CD4-positive, alpha-beta T cell treated with Interleukin-21 for 1 hour (primary cell): ENCODE measurements around the gene CCT7.
A peak's percentile ranks its signal among the peaks of the same experiment; 100 is the strongest.
"Not testable (repeated sequence)": the region's sequence is repeated elsewhere in the genome, so short reads cannot be mapped to it uniquely, and the experiment has no call there.

ENCODE experiments used
- DNase-seq: peaks from one replicate; pipeline ENCODE4 v3.0.0-alpha.2; 2020

Gene CCT7

GRCh38 chr2:73255907-73256617 lies 22.0 kb downstream of the CCT7 start:
- DNase-seq, result no peak

DNA sequence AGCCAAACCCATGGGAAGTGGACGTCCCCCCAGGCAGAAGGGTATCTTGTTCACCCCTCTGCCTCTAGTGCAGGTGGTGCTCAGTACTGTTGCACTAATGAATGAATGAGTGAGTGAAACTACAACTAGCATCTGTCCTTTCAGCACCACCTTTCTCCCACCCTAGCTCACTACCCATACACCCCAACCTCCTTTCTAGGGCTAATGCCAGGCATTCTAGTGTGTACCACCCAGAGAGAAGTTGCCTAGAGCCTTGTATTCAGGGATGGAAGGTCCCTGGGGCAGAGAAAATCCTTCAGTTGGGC lies 22.5 kb downstream of the CCT7 start:
- DNase-seq, result no peak

DNA sequence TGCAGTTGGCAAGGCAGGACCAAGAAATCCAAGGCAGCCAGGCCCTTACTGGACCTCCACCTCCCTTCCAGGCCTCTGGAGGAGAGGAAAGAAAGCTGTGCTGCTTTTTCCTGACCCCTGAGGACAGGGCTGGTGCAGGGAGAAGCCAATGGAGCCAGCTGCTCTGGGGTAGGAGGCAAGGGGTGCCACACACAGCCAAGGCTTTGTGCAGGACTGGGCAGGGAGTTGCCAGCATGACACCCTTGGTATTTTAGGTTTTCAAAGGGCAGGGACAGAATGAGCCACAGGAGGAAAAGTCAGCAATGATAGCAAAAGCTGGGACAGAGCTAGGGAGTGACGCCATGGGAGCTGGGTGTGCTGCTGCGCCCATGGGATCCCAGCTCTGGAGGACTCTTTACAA lies 22.9 kb downstream of the CCT7 start:
- DNase-seq, result no peak

DNA sequence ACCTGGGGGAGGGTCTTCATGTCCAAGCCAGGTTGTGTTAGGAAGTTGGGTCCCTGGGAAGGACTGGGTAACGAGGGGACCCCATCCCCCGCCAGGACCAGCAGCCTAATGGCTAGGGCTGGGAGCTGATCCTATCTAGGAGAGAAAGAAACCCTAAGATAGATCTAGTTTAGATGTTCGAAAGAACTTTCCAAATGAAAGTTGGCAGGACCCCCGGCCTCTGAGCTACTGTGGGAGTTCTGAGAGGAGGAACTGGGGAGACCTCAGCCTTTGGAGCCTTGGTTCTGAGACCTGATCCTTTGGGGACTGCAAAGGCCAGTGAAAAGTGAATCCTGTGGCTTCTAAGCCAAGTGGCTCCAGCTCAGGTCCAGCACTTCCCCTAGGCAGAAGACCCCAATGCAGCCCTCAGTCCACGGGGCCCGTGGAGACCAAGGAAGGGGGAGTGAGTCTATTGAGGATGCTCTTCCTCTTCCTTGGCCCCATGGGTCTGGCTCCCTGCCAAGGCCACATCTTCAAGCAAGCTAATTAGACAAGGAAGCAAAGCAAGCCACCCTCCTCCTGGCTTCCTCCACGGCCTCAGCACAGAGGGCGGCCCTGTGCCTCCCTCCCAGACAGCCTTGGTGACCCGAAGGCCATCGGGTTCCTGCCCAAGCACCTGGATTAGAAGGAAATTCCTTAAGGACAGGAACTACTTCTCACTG lies 23.5 kb downstream of the CCT7 start:
- peak; percentile 21 for DNase-seq

- no peak for DNase-seq
Measured at GRCh38 chr2:73258186-73258912, 24.2 kb downstream of the CCT7 start.

- DNase-seq, result no peak
Measured at GRCh38 chr2:73258913-73259215, 24.8 kb downstream of the CCT7 start.

DNA sequence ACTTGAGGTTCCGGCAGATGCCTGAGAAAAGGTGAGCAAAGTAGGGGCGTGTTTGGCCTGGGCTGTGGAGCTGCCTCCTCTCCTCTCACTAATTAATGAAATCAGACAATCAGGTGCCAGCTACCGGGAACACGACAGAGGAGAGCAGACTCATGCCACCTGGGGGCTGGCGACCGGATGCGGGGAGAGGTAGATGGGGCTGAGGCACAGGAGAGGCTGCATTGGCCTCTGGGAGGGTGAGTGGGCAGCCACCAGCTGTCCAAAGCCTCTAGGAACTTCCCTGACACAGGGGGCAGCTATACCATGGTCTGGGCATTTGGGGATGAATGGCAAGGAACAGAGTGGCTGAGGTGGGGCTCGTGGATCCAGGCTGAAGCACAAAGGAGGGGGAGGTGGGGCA lies 25.2 kb downstream of the CCT7 start:
- no peak for DNase-seq

GRCh38 chr2:73259704-73260337 lies 25.7 kb downstream of the CCT7 start:
- DNase-seq, result no peak

DNA sequence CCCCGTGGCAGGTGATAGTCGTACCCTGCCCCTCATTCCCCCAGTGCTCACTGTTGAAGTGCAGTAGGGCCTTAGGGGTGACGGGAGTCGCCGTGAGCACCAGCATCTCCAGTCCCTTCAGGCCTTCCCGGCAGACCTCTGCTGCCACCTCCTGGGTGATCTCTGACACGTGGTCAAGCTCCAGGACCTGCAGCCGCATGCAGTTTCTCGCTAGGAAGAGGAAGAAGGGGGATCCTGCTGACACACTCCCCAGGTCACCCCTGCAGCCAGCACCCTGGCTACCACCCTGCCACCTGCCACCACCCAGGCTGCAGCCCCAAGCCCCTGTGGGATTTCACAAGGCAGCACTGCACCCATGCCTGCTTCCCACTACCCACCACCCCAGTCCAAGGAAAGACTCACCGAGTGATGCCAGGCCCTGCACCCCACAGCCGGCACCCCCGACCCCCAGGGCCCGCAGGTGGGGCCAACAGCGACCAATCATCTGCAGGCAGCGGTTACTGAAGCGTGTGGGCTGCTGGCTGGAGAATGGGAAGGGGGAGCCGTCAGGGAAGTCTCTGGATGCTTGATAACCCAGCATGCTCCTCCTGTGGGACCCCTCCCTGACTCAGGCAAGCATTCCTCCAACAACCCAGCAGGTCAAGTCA lies 26.4 kb downstream of the CCT7 start:
- DNase-seq, result no peak

DNA sequence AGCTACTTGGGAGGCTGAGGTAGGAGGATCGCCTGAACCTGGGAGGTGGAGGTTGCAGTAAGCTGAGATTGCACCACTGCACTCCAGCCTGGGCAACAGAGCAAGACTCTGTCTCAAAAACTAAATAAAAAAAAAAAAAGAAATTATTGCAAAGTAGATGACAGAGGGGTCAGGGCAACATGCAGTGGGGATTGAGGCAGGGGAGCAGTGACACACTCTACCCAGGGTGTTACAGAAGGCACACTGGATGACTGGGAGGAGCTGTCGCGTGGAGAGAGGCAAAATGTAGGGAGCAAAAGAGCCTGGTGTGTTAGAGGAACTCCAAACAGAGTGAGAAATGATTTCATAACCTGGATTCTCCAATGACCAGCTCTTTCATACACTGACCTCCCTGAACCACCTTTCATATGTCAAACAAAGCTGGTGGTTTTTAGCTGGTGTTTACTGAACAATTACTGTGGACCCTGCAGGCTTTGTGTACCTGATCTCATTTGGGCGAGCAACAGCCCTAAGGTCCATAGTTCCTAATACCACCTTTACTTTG lies 28.1 kb downstream of the CCT7 start:
- no peak for DNase-seq

DNA sequence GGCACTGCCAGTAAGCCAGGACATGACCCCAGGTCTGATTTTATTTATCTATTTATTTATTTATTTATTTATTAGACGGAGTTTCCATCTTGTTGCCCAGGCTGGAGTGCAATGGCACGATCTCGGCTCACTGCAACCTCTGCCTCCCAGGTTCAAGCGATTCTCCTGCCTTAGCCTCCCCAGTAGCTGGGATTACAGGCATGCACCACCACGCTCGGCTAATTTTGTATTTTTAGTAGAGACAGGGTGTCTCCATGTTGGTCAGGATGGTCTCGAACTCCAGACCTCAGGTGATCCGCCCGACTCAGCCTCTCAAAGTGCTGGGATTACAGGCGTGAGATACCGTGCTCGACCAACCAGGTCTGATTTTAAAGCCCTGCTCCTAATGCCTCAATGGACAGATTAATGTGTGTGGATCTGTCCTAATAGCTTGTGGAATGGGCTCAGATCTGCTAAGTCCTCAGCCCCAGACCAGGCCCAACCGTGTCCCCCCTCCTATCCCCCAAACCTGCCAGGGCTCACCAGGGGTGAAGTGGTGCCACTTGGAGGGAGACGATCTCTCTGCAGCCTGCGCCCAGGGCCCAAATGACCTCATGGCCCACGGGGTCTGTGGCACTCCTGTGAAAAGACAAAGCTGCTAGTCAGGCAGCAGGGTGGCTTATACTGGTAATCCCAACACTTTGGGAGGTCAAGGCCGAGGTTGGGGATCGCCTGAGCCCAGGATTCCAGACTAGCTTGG lies 28.8 kb downstream of the CCT7 start:
- DNase-seq, result not testable (repeated sequence)

DNA sequence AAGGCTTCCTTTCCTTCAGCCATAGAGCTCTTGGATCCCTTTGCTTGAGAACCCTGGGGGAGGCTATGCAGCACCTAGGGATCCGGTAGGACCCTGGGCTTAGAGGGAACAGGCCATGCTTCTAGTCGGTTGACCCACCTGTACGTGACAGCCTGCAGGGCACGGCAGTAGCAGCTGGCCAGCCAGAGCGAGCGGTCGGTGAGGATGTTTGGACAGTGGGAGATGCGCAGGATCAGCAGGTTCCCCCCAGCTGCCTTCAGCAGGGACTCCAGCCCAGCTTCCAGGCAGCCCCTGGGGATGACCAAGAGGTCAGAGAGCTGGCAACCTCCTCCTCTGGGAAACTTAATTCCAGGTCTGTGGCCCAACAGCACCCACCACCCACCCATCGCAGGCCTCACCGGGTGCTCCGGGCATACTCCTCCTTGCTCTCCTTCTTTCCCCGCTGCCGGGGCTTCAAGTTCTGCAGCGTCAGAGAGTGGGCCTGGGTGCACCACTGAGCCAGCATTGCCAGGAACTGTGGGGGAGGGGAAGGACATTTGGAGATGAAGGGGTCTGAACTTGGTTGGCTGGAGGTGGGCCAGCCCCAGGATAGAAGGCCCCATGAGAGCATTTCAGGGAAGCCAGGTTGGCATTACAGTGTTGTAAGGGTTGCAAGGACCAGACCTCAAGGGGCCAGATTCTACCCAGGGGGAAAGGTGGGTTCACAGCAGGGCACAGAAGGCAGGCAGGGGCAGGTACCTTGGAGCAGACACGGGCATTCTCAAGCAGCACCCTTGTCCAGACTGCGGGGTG lies 29.6 kb downstream of the CCT7 start:
- DNase-seq, result no peak

DNA sequence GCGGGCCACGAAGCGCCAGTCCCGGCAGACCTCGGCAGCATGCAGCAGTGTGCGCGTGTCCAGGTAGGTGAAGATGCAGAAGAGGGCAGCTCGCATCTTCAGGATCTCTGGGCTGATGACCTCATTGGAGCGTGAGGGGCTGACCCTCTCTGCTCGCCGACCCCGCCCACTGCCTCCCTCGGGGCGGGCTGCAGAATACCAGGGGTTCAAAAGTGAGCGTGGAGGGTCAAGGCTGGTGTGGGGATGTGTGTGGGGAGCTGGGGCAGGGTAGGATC lies 30.2 kb downstream of the CCT7 start:
- no peak for DNase-seq

- no peak for DNase-seq
Measured at GRCh38 chr2:73264783-73265182, 30.7 kb downstream of the CCT7 start.

GRCh38 chr2:73265298-73266060 lies 31.4 kb downstream of the CCT7 start:
- no peak for DNase-seq

DNA sequence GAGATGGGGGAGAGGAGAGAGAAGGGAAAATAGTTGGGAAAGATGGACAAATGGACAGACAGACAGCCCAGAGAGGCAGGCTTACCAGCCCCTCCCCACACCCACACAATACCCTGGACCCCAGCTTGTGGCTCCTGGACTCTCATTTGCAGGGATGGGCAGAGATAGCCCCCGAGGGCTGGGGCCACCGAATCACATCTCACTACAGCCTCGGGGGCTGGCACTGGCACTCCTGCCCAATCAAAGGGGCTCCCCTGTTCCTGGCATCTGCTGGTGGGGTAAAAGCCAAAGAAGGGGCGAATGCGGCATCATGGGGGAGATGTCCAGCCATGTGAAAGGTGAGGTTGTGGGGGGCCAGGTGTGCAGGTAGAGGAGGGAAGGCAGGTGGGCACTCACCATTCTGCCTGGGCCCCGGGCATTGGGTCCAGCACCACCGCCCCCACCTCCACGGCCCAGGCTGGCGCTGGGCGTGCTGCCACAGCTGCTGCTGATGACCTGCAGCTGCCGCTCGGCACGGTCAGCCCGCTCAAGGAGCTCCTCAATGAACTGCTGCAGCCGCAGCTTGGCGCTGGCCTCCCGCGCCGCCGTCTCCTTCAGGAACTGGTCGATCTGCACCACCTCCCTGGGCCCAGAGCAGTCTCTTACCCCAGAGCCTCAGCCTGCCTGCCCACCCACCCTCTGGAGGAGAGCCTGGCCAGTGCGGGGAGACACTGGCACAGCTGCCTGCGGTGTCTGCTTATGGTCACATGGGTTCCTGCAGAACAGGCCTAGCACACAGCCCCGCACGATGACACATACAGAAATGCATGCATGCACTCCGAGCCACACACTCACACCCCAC lies 32.2 kb downstream of the CCT7 start:
- DNase-seq, result no peak

DNA sequence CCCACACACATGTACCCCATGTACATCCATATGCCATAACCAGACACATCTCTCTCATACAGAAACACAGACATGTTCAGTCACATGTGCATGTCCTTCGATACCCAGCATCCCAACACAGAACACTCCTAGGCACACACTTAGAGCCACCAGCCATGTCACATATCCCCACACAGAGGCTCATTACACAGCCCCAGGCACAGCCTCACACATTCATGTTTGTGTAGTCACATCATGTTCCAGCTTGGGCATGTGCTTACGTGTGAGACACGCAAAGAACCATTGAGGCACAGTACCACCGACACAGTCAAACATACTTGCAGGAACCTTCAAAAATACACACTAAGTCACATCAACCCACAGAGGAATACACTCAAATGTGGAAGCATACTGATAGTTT lies 32.9 kb downstream of the CCT7 start:
- DNase-seq, result no peak

- no peak for DNase-seq
Measured at GRCh38 chr2:73268366-73268829, 34.3 kb downstream of the CCT7 start.

DNA sequence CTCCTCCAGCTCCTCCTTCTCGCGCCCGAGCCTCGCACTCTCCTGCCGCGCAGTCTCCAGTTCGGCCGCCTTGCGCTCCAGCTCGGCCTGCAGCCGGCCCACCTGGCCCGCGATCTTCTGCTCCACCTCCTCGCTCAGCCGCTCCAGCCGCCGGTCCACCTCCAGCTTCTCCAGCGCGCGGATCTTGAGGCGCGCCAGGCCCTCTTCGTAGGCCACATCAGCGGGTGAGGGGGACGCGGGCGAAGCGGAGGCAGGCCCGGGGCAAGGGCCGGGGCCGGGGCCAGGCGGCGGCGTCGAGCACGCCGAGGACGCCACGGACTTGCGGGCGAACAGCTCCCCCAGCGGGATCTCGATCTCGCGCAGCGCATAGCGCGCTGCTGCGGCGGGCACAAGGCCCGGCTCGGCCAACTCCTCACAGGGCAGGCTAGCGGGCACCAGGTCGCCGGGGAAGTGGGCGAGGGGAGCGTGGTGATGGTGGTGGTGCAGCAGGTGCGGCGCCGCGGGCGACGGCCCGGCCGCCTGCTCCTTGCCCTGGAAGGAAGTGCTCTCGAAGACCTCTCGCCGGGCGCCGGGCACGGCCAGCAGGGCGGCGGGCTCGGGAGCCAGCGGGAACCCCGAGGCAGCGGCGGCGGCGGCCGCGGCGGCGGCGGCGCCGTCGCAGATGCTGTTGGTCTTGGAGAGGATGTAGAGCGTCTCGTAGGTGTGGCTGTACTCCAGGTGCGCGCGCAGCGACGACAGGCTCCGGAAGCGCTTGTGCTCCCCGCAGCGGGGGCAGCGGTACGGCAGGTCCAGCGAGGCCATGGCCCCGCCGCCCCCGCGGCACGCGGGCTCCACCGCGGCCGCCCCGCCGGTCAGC lies 35.0 kb downstream of the CCT7 start:
- DNase-seq, result peak; percentile 87
